ENCODE results near the gene OAS2.

Gene OAS2

GRCh38 chr12:113056631-113057488 is 78.5 kb downstream of the OAS2 start, which contains the start of gene DTX1:
Gene DTX1, plus strand, starts transcription at chr12:113056730. Its CDS starts 1,463 bp downstream, at chr12:113058193.
- DNase-seq = peak in 32 of 51 donors; percentile 8 to 61 (median 38)

- peak in 5 of 51 donors; percentile 10 to 47 (median 30) for DNase-seq
Observed at GRCh38 chr12:113057565-113058485, 79.5 kb downstream of the OAS2 start.

GRCh38 chr12:113058553-113058952 is 80.2 kb downstream of the OAS2 start:
- DNase-seq = no peak

- no peak for DNase-seq
Observed at GRCh38 chr12:113059071-113059595, 80.8 kb downstream of the OAS2 start.

GRCh38 chr12:113060336-113060960 is 82.1 kb downstream of the OAS2 start:
- DNase-seq = no peak

- peak in 3 of 51 donors; percentile 17 to 27 (median 19) for DNase-seq
Observed at GRCh38 chr12:113061061-113061694, 82.9 kb downstream of the OAS2 start.
